ENCODE results near the gene SPHK2.

- TF ChIP-seq, protein P1, sequence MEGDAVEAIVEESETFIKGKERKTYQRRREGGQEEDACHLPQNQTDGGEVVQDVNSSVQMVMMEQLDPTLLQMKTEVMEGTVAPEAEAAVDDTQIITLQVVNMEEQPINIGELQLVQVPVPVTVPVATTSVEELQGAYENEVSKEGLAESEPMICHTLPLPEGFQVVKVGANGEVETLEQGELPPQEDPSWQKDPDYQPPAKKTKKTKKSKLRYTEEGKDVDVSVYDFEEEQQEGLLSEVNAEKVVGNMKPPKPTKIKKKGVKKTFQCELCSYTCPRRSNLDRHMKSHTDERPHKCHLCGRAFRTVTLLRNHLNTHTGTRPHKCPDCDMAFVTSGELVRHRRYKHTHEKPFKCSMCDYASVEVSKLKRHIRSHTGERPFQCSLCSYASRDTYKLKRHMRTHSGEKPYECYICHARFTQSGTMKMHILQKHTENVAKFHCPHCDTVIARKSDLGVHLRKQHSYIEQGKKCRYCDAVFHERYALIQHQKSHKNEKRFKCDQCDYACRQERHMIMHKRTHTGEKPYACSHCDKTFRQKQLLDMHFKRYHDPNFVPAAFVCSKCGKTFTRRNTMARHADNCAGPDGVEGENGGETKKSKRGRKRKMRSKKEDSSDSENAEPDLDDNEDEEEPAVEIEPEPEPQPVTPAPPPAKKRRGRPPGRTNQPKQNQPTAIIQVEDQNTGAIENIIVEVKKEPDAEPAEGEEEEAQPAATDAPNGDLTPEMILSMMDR (IDR thresholded peaks at IDR 0.05) = no peak
- TF ChIP-seq ESRRA (IDR thresholded peaks at IDR 0.05; ENCODE audit: borderline replicate concordance, low read length) = no peak
- TF ChIP-seq ELK1 (IDR thresholded peaks at IDR 0.05; ENCODE audit: low read depth, low read length) = no peak
- TF ChIP-seq RCOR1 (IDR thresholded peaks at IDR 0.05; ENCODE audit: low read depth, low read length) = no peak
- TF ChIP-seq JUNB (IDR thresholded peaks at IDR 0.05) = no peak
Observed at GRCh38 chr19:48595171-48595570, 24.1 kb upstream of the SPHK2 start.

Measured in A549 (cell line).